HepG2 (cell line): ENCODE measurements around the gene HSDL1. TPM values are rescaled to one million over a fixed set of nuclear protein-coding genes. Genes with fewer than 3 reads are reported as not detected.

Source experiments
- ADNP ChIP-seq: sonication (generic); formaldehyde crosslinking; IDR thresholded peaks from 2 replicates; pipeline ENCODE4 v1.4.0; 2020; ENCODE audit warnings: missing genetic modification reagents
- AKNA ChIP-seq: sonication (generic); formaldehyde crosslinking; IDR thresholded peaks from 2 replicates; pipeline ENCODE4 v1.4.0; 2020; ENCODE audit warnings: missing genetic modification reagents, borderline replicate concordance
- DMAP1 ChIP-seq: IDR thresholded peaks from 2 replicates; pipeline ENCODE4 v1.6.1; 2016
- FLYWCH1 ChIP-seq: sonication (generic); formaldehyde crosslinking; IDR thresholded peaks from 2 replicates; pipeline ENCODE4 v1.8.1; 2023; ENCODE audit warnings: mild to moderate bottlenecking, missing genetic modification reagents
- FOSL2 ChIP-seq: sonication (generic); formaldehyde crosslinking; IDR thresholded peaks from 2 replicates; pipeline ENCODE4 v1.4.0; 2020; ENCODE audit warnings: missing genetic modification reagents
- MAFG ChIP-seq: sonication (generic); formaldehyde crosslinking; IDR thresholded peaks from 2 replicates; pipeline ENCODE4 v1.5.1; 2020; ENCODE audit warnings: mild to moderate bottlenecking, missing genetic modification reagents
- MZF1 ChIP-seq: sonication (generic); formaldehyde crosslinking; IDR thresholded peaks from 2 replicates; pipeline ENCODE4 v1.8.1; 2023; ENCODE audit warnings: mild to moderate bottlenecking, missing genetic modification reagents, borderline replicate concordance
- POGZ ChIP-seq: sonication (generic); formaldehyde crosslinking; IDR thresholded peaks from 2 replicates; pipeline ENCODE4 v1.4.0; 2020; ENCODE audit warnings: mild to moderate bottlenecking, missing genetic modification reagents
- SKIL ChIP-seq: sonication (generic); formaldehyde crosslinking; IDR thresholded peaks from 2 replicates; pipeline ENCODE4 v1.8.0; 2022; ENCODE audit warnings: missing genetic modification reagents, mild to moderate bottlenecking, moderate library complexity, borderline replicate concordance
- ZNF275 ChIP-seq: sonication (generic); formaldehyde crosslinking; IDR thresholded peaks from 2 replicates; pipeline ENCODE4 v1.8.0; 2022; ENCODE audit warnings: missing genetic modification reagents, mild to moderate bottlenecking, inconsistent platforms, borderline replicate concordance
- polyA plus RNA-seq, 8 experiments: library from polyadenylated mRNA; depleted of rRNA in 3 of 8; stranded (reverse) in 7 of 8; unstranded in 1 of 8; fragments of >200 nt; fragmentation: Illumina TruSeq in 4 of 8; extraction: Trizol in 4 of 8; gene quantifications; 2 replicates each; pipeline versions ENCODE4 v1.2.1 to v1.2.3, GENCODE V29; 2011 to 2016; ENCODE audit warnings: low read depth in 4 of 8, missing spikeins in 1 of 8, mixed read lengths in 1 of 8; ENCODE audit not compliant: insufficient read depth in 1 of 8
- total RNA-seq, 5 experiments: library from RNA; depleted of rRNA; stranded (reverse); fragments of >200 nt; fragmentation: Illumina TruSeq; extraction: Trizol; gene quantifications; 2 replicates each; pipeline ENCODE4 v1.2.3, GENCODE V29; 2016; ENCODE audit warnings: low read depth in 1 of 5
- TF ChIP-seq, protein P1 (sequence below): sonication (generic); formaldehyde crosslinking; IDR thresholded peaks from 2 replicates; pipeline ENCODE4 v1.8.1; 2023; ENCODE audit warnings: mild to moderate bottlenecking, moderate library complexity, missing genetic modification reagents
- TF ChIP-seq, protein P2 (sequence below): sonication (generic); formaldehyde crosslinking; IDR thresholded peaks from 2 replicates; pipeline ENCODE4 v1.4.0; 2020; ENCODE audit warnings: missing genetic modification reagents

HSDL1 gene
- total and polyA plus RNA-seq, 2 of the 13 experiments (the other 11 are each of a cell fraction or from before 2014, with no cell fraction given), result 49.2 to 49.7 TPM

GRCh38 chr16:84141143-84141670 lies 3.8 kb downstream of the HSDL1 start (continued):
- TF ChIP-seq ADNP (CRISPR knock-in tag), result no peak
- TF ChIP-seq ZNF275 (CRISPR knock-in tag), result no peak
- TF ChIP-seq, protein P1, sequence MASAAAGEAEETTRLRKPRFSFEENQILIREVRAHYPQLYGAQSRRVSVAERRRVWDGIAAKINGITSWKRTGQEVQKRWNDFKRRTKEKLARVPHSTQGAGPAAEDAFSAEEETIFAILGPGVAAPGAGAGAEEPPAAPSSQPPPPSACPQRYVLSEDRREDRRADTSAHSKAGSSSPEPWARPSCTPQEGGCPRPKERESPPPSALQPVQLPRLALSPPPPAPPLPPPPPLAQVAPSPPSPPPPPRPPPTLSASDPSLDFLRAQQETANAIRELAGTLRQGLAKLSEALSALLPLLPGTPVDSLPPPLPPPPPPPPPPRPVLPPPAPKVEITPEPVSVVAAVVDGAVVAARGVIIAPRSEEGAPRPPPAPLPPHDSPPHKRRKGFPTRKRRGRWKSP (CRISPR knock-in tag), result no peak
- no peak for TF ChIP-seq FOSL2 (CRISPR knock-in tag)
- peak; percentile 38; the same call in 1 of the 2 replicates for TF ChIP-seq SKIL (CRISPR knock-in tag)
- TF ChIP-seq DMAP1 (CRISPR knock-in tag), result no peak
- no peak for TF ChIP-seq MAFG (CRISPR knock-in tag)
- TF ChIP-seq, protein P2, sequence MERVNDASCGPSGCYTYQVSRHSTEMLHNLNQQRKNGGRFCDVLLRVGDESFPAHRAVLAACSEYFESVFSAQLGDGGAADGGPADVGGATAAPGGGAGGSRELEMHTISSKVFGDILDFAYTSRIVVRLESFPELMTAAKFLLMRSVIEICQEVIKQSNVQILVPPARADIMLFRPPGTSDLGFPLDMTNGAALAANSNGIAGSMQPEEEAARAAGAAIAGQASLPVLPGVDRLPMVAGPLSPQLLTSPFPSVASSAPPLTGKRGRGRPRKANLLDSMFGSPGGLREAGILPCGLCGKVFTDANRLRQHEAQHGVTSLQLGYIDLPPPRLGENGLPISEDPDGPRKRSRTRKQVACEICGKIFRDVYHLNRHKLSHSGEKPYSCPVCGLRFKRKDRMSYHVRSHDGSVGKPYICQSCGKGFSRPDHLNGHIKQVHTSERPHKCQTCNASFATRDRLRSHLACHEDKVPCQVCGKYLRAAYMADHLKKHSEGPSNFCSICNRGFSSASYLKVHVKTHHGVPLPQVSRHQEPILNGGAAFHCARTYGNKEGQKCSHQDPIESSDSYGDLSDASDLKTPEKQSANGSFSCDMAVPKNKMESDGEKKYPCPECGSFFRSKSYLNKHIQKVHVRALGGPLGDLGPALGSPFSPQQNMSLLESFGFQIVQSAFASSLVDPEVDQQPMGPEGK (CRISPR knock-in tag), result peak; percentile 52; the same call in 1 of the 2 replicates
- TF ChIP-seq FLYWCH1 (CRISPR knock-in tag), result no peak
- TF ChIP-seq POGZ (CRISPR knock-in tag), result 0 out of 2 replicates have a peak, but pooled peaks have one; percentile 24
- TF ChIP-seq AKNA (CRISPR knock-in tag), result no peak
- TF ChIP-seq MZF1 (CRISPR knock-in tag), result no peak
